Measurements from ENCODE around the gene GFOD2.
A peak's percentile ranks its signal among the peaks of the same experiment; 100 is the strongest.

GFOD2 gene

GRCh38 chr16:67749436-67750078 is 30.4 kb upstream of the GFOD2 start:
- Mint-ChIP-seq H3K27me3 (ENCODE audit: low read depth) (no peaks in the 10 kb centered on the region), H3K4me3 (no peak overlapping the region), H3K27ac (no peak overlapping the region), H3K4me1 (ENCODE audit: low read depth) (no peaks in the 10 kb centered on the region), H3K36me3 (ENCODE audit: low read depth) (no peaks in the 10 kb centered on the region), H3K9me3 (no peaks in the 10 kb centered on the region)
- DNase-seq (ENCODE audit: low spot score), result no peak

GRCh38 chr16:67748834-67749233 is 29.7 kb upstream of the GFOD2 start:
- DNase-seq (ENCODE audit: low spot score), result no peak
- Mint-ChIP-seq H3K9me3 (no peaks in the 10 kb centered on the region), H3K4me3 (no peak overlapping the region), H3K27ac (no peak overlapping the region), H3K27me3 (ENCODE audit: low read depth) (no peaks in the 10 kb centered on the region), H3K36me3 (ENCODE audit: low read depth) (peaks cover 2% of the 10 kb centered on the region), H3K4me1 (ENCODE audit: low read depth) (no peaks in the 10 kb centered on the region)

- peaks cover 7% of the 10 kb centered on the region for H3K36me3 Mint-ChIP-seq (ENCODE audit: low read depth)
- H3K9me3 Mint-ChIP-seq, result no peaks in the 10 kb centered on the region
- H3K27ac Mint-ChIP-seq, result no peak overlapping the region
- H3K4me3 Mint-ChIP-seq, result no peak overlapping the region
- no peaks in the 10 kb centered on the region for H3K4me1 Mint-ChIP-seq (ENCODE audit: low read depth)
- no peaks in the 10 kb centered on the region for H3K27me3 Mint-ChIP-seq (ENCODE audit: low read depth)
- DNase-seq (ENCODE audit: low spot score), result no peak
Measured at GRCh38 chr16:67746846-67747245, 27.7 kb upstream of the GFOD2 start.

- no peak for DNase-seq (ENCODE audit: low spot score)
- Mint-ChIP-seq H3K36me3 (ENCODE audit: low read depth) (peaks cover 11% of the 10 kb centered on the region), H3K27ac (no peak overlapping the region), H3K4me3 (no peak overlapping the region), H3K4me1 (ENCODE audit: low read depth) (no peaks in the 10 kb centered on the region), H3K27me3 (ENCODE audit: low read depth) (no peaks in the 10 kb centered on the region), H3K9me3 (no peaks in the 10 kb centered on the region)
Measured at GRCh38 chr16:67741118-67741517, 22.0 kb upstream of the GFOD2 start.

- no peaks in the 10 kb centered on the region for H3K4me1 Mint-ChIP-seq (ENCODE audit: low read depth)
- H3K9me3 Mint-ChIP-seq, result no peaks in the 10 kb centered on the region
- H3K27ac Mint-ChIP-seq, result no peak overlapping the region
- DNase-seq (ENCODE audit: low spot score), result no peak
- H3K27me3 Mint-ChIP-seq (ENCODE audit: low read depth), result no peaks in the 10 kb centered on the region
- peaks cover 11% of the 10 kb centered on the region for H3K36me3 Mint-ChIP-seq (ENCODE audit: low read depth)
- H3K4me3 Mint-ChIP-seq, result no peak overlapping the region
Measured at GRCh38 chr16:67740391-67740790, 21.3 kb upstream of the GFOD2 start.

GRCh38 chr16:67736858-67737257 is 17.7 kb upstream of the GFOD2 start:
- Mint-ChIP-seq H3K9me3 (no peaks in the 10 kb centered on the region), H3K4me3 (no peak overlapping the region), H3K27ac (no peak overlapping the region), H3K27me3 (ENCODE audit: low read depth) (no peaks in the 10 kb centered on the region), H3K36me3 (ENCODE audit: low read depth) (peaks cover 7% of the 10 kb centered on the region), H3K4me1 (ENCODE audit: low read depth) (no peaks in the 10 kb centered on the region)
- DNase-seq (ENCODE audit: low spot score), result no peak

- no peak overlapping the region for H3K4me3 Mint-ChIP-seq
Measured at GRCh38 chr16:67734731-67735201, 15.7 kb upstream of the GFOD2 start.

GRCh38 chr16:67733734-67734470 is 14.8 kb upstream of the GFOD2 start:
- peak overlapping the region; percentile 10 for H3K27ac Mint-ChIP-seq
- no peak overlapping the region for H3K4me3 Mint-ChIP-seq
- no peak for DNase-seq (ENCODE audit: low spot score)
- no peaks in the 10 kb centered on the region for H3K4me1 Mint-ChIP-seq (ENCODE audit: low read depth)
- peaks cover 16% of the 10 kb centered on the region for H3K36me3 Mint-ChIP-seq (ENCODE audit: low read depth)
- no peaks in the 10 kb centered on the region for H3K27me3 Mint-ChIP-seq (ENCODE audit: low read depth)
- H3K9me3 Mint-ChIP-seq, result no peaks in the 10 kb centered on the region

More at GRCh38 chr16:67734731-67735201, 15.7 kb upstream of the GFOD2 start:
- DNase-seq (ENCODE audit: low spot score), result no peak
- no peaks in the 10 kb centered on the region for H3K9me3 Mint-ChIP-seq
- H3K27ac Mint-ChIP-seq, result no peak overlapping the region
- H3K27me3 Mint-ChIP-seq (ENCODE audit: low read depth), result no peaks in the 10 kb centered on the region
- no peaks in the 10 kb centered on the region for H3K4me1 Mint-ChIP-seq (ENCODE audit: low read depth)
- peaks cover 13% of the 10 kb centered on the region for H3K36me3 Mint-ChIP-seq (ENCODE audit: low read depth)

- Mint-ChIP-seq H3K4me3 (no peak overlapping the region), H3K4me1 (ENCODE audit: low read depth) (no peaks in the 10 kb centered on the region), H3K36me3 (ENCODE audit: low read depth) (peaks cover 21% of the 10 kb centered on the region), H3K27me3 (ENCODE audit: low read depth) (no peaks in the 10 kb centered on the region), H3K9me3 (no peaks in the 10 kb centered on the region), H3K27ac (no peak overlapping the region)
- DNase-seq (ENCODE audit: low spot score), result no peak
Measured at GRCh38 chr16:67731753-67732095, 12.6 kb upstream of the GFOD2 start.

- peaks cover 21% of the 10 kb centered on the region for H3K36me3 Mint-ChIP-seq (ENCODE audit: low read depth)
- DNase-seq (ENCODE audit: low spot score), result no peak
- H3K4me3 Mint-ChIP-seq, result no peak overlapping the region
- peak overlapping the region; percentile 38 for H3K27ac Mint-ChIP-seq
- H3K4me1 Mint-ChIP-seq (ENCODE audit: low read depth), result no peaks in the 10 kb centered on the region
- no peaks in the 10 kb centered on the region for H3K27me3 Mint-ChIP-seq (ENCODE audit: low read depth)
- H3K9me3 Mint-ChIP-seq, result no peaks in the 10 kb centered on the region
Measured at GRCh38 chr16:67731071-67731752, 12.1 kb upstream of the GFOD2 start.

- Mint-ChIP-seq H3K36me3 (ENCODE audit: low read depth) (peaks cover 24% of the 10 kb centered on the region), H3K27ac (no peak overlapping the region), H3K4me3 (no peak overlapping the region), H3K27me3 (ENCODE audit: low read depth) (no peaks in the 10 kb centered on the region), H3K4me1 (ENCODE audit: low read depth) (no peaks in the 10 kb centered on the region), H3K9me3 (no peaks in the 10 kb centered on the region)
- no peak for DNase-seq (ENCODE audit: low spot score)
Measured at GRCh38 chr16:67730326-67730725, 11.2 kb upstream of the GFOD2 start.

GRCh38 chr16:67729636-67730248 is 10.6 kb upstream of the GFOD2 start:
- Mint-ChIP-seq H3K27ac (no peak overlapping the region), H3K9me3 (no peaks in the 10 kb centered on the region), H3K36me3 (ENCODE audit: low read depth) (peaks cover 29% of the 10 kb centered on the region), H3K27me3 (ENCODE audit: low read depth) (no peaks in the 10 kb centered on the region), H3K4me1 (ENCODE audit: low read depth) (no peaks in the 10 kb centered on the region), H3K4me3 (no peak overlapping the region)
- DNase-seq (ENCODE audit: low spot score), result no peak

GRCh38 chr16:67727521-67728485 is 8.7 kb upstream of the GFOD2 start:
- no peak overlapping the region for H3K27ac Mint-ChIP-seq
- H3K36me3 Mint-ChIP-seq (ENCODE audit: low read depth), result peaks cover 27% of the 10 kb centered on the region
- no peaks in the 10 kb centered on the region for H3K4me1 Mint-ChIP-seq (ENCODE audit: low read depth)
- DNase-seq (ENCODE audit: low spot score), result no peak
- H3K4me3 Mint-ChIP-seq, result no peak overlapping the region
- no peaks in the 10 kb centered on the region for H3K27me3 Mint-ChIP-seq (ENCODE audit: low read depth)
- no peaks in the 10 kb centered on the region for H3K9me3 Mint-ChIP-seq

Data from T-helper 2 cell treated with Interferon-gamma antibody and Interleukin-4, amounts not matched to agents 5 μg/mL and 100 μg/mL, for 36 hours (primary cell).